NCI-H2171 (cell line): ENCODE measurements around the gene AUP1.

ENCODE experiments used
- DNase-seq: peaks from one replicate; lab custom pipeline; 2025; lab: John Stamatoyannopoulos, UW

AUP1 gene

DNA sequence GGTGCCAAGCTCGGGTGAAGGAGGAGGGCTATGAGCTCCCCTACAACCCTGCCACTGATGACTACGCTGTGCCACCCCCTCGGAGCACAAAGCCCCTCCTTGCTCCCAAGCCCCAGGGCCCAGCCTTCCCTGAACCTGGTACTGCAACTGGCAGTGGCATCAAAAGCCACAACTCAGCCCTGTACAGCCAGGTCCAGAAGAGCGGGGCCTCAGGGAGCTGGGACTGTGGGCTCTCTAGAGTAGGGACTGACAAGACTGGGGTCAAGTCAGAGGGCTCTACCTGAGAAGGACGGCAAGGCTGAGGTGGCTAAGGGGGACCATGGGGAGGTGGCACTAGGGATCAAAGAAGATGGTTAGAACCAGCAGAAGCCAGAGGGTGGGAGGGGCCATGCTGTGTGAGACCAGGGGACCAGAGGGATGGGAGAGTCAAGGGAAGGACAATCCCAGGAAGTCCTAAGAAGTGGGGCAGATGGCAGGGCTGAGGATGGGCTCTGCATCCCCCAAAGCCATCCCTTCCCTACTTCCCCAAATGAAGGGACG is 27.4 kb upstream of the AUP1 start:
- no peak for DNase-seq

- DNase-seq: no peak
Measured at GRCh38 chr2:74556159-74556558, 26.7 kb upstream of the AUP1 start.

DNA sequence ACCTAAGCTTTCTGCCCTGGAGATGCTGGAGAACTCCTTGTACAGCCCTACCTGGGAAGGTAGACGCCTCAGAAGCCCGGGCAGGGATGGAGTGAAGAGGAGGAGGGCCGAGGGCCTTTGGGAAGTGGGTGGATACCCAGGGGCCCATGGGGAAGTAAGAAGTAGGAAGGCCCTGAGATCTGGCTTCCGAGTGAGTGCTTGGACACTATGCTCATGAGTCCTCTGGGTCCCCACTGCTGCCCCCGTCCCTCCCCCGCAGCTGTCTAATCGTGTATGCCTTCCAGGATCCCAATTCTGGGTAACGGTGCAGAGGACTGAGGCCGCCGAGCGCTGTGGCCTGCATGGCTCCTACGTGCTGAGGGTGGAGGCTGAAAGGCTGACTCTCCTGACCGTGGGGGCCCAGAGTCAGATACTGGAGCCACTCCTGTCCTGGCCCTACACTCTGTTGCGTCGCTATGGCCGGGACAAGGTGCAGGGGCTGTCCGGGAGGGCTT is 26.2 kb upstream of the AUP1 start:
- no peak for DNase-seq

DNA sequence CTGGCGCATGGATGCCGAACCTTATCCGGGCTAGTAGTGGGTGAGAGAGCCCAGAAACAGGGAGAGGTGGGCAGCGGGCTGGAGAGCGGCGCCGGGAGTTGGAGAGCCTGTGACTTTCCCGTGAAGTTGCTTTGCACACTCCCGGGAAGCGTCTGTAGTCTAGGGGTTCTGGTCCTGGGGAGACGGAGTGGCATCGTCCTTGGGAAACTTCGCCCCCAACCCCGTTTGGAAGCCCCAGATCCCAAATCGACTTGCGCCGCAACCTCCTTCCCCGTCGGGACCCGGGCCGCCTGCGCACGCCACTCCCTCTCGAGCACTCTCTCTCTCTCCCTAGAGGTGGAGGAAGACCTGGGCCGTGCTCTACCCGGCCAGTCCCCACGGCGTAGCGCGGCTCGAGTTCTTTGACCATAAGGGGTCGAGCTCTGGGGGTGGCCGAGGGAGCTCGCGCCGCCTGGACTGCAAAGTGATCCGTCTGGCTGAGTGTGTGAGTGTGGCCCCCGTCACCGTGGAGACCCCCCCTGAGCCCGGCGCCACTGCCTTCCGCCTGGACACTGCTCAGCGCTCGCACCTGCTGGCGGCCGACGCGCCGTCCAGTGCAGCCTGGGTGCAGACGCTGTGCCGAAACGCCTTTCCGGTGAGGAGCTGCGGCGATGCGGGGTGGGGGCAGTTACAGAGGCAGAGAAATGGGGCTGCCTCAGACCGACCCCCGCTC is 25.5 kb upstream of the AUP1 start:
- DNase-seq: no peak

GRCh38 chr2:74553892-74554819 is 24.6 kb upstream of the AUP1 start, which contains the start of the genes DOK1 and LOXL3:
Gene DOK1, plus strand, starts transcription at chr2:74554720. Its CDS starts 35 bp downstream, at chr2:74554755.
Gene LOXL3, minus strand, starts transcription at chr2:74553942. Its CDS starts 1,308 bp downstream, at chr2:74552634.
- DNase-seq: no peak

DNA sequence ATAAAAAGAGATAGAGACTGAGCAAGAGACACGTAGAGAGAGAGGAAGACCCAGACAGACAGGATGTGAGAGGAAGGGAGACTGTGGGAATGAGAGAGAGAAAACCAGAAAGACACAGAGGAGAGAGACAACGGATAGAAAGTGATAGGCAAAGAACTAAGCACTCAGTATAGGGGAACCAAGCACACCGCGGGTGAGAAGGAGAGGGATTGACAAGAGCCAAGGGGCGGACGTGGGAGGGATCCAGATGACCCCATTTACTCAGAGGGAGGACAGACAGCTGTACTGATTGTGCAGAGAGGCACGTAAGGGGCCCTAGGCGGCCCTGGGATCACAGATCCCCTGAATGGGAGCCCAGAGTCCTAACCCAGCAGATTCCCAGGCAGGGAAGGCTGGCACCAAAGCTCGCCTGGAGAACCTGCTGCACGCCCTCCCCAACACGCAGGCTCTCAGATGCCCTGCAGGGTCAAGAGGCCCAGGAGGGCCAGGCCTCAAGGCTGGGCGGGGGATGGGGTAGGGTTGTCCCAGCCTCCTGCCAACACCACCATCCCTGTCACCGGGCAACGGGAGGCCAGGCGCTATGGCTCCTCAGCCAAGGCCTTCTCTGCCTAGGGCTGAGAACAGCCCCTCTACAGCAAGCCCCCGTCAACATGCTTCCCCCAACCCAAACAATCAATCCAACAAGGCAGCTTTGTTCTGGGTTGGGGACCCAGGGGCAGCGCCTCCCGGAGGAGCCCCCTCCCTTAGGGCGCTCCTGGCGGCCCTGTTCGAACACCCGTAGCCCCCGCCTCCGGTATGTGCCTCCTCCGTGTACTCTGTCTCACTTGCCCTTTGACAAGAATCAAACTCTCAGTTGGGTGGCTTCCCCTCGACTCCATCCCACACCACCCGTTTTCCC is 23.7 kb upstream of the AUP1 start:
- DNase-seq: no peak

- no peak for DNase-seq
Measured at GRCh38 chr2:74551942-74552913, 22.7 kb upstream of the AUP1 start.

DNA sequence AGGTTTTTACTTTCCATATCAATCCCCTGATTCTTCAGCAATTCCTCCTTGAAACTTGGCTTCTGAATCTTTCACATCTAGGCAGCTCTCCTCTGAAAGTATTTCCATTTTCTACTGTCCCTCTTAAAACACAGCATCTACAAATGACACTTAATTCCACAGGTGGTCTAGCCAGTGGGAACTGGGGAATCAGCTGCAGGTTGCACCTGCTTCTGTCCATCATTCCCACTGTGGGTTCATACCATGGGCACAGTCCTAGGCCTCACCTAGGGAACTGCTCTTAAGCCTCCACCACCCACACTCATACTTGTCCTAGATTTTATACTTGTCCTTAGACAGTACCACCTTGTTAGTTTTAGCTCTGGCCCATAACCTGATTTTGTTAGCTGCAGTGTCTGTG is 22.0 kb upstream of the AUP1 start:
- DNase-seq: no peak

GRCh38 chr2:74550231-74550630 is 20.7 kb upstream of the AUP1 start:
- DNase-seq: no peak

- peak; percentile 50 for DNase-seq
Measured at GRCh38 chr2:74548900-74549826, 19.7 kb upstream of the AUP1 start.

- DNase-seq: peak; percentile 39
Measured at GRCh38 chr2:74548285-74548899, 18.9 kb upstream of the AUP1 start.

DNA sequence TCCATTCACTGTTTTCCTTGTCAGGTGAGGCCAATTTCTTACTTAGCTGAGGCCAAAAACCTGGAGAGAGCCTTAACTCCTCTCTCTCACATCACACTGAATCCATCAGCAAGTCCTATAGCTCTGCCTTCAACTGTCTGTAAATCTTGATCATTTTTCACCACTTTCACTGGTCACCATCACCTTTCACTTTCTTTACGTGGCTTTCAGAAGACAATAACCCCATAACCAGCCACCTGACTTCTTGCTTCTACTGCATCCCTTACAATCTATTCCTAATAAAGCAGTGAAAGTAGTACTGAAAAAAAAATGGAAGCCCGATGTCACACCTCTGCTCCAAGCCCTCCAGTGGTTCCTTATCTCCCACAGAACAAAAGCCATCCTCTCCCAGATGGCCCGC is 16.5 kb upstream of the AUP1 start:
- no peak for DNase-seq

DNA sequence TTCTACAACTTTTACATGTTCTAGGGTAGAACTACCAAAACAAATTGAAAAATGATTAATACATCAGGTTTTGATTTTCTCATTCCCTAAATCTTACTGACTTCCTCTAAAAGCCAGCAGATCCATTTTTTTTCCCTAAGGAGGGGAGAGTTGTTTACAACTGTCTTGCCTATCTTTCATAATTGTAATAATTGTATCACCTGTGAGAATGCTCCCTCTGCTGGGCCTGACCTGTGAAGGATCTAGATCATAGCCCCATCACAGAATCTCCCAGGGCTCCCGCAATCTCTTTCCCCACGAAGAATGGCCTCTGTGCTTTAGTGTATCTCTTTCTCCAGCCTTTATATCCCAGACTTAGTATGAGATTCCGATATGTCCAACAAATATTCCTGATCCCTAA is 15.1 kb upstream of the AUP1 start:
- no peak for DNase-seq

GRCh38 chr2:74542978-74543377 is 13.5 kb upstream of the AUP1 start:
- DNase-seq: no peak

- no peak for DNase-seq
Measured at GRCh38 chr2:74540291-74540690, 10.8 kb upstream of the AUP1 start.

- DNase-seq: no peak
Measured at GRCh38 chr2:74538881-74539339, 9.4 kb upstream of the AUP1 start.

DNA sequence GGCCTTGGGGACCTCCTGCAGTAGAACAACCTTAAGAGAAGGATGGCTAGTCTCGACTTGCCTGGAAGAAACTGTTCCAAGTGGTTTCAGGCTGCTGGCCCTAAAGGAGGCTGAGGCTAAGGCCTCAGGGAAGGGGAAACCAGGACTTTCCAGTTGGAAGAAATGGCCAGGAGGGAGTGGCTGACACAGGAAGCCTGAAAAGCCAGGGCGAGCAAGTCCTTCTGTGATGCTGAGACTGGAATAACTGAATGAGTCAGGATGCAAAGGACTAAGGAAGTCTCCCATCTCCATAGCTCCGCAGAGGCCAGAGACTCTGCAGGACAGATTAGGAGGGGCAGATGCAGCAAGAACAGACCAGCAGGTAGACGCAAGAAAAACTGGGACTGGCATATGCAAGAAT is 7.6 kb upstream of the AUP1 start:
- DNase-seq: no peak

DNA sequence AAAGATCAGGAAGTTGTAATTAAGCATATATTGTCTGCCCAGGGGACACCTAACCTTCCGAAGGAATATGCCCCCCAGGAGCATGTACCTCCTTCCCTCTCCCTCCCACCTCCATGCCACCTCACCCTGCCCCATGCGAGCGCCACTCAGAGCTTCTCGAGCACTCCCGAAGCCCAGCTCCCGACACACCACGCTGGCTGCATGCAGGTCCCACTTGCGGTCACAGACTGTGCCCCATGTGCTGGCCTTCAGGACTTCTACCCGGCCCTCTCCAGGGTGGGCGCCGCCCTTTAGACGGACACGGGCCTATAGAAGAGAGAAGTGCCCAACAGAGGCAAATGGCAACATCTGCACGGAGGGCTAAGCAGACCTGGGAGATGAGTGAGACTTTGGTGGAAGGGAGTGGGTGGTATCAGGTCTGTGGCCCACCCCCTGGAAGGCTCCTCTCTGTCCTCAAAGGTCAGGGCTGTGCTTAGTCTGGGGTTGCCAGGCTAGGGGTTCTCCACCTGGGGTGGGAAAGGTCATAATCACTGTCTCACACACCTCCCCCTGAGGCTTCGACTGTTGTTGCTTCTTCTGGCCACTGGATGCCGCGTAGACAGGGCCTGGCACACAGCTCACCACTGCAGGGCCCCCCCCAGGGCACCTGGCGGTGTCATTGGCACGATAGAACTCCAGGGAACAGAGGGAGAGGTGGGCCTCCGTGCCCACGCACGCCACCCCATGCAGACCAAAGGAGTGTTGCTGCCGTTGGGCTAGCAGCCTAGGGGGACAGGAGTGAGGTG is 6.9 kb upstream of the AUP1 start:
- DNase-seq: no peak
